HG02623 (cell line): ENCODE results near the gene CIRBP.

Experiments
- ATAC-seq: cut with Tn5 transposase; IDR thresholded peaks from one replicate; pipeline ENCODE4 v1.9.1; 2021; ENCODE audit warnings: moderate library complexity; ENCODE audit not compliant: unreplicated experiment

CIRBP gene

DNA sequence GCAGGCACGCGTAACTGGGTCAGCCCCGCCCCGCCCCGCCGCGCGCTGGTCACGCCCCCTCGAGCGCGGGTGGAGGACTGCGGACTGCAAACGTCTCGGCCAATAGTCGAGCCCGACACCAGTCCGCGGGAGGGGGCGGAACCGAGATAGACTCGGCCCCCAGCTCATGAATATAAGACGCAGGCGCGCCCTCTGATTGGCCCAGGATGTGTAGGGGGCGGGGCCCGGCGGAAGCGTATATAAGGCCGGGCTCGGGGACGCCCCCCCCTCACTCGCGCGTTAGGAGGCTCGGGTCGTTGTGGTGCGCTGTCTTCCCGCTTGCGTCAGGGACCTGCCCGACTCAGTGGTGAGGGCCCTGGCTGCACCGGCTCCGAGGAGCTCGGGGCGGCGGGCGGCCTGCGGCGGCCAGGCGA, at the start of gene CIRBP:
TSS of gene CIRBP (plus strand) at position 268 of the 413 bp plus-strand sequence. CDS start 1,602 bp downstream, outside the sequence.
- peak; percentile 58 for ATAC-seq

GRCh38 chr19:1219786-1220476, 49.2 kb upstream of the CIRBP start:
- ATAC-seq: no peak

GRCh38 chr19:1220477-1220930, 48.6 kb upstream of the CIRBP start:
- ATAC-seq: no peak

DNA sequence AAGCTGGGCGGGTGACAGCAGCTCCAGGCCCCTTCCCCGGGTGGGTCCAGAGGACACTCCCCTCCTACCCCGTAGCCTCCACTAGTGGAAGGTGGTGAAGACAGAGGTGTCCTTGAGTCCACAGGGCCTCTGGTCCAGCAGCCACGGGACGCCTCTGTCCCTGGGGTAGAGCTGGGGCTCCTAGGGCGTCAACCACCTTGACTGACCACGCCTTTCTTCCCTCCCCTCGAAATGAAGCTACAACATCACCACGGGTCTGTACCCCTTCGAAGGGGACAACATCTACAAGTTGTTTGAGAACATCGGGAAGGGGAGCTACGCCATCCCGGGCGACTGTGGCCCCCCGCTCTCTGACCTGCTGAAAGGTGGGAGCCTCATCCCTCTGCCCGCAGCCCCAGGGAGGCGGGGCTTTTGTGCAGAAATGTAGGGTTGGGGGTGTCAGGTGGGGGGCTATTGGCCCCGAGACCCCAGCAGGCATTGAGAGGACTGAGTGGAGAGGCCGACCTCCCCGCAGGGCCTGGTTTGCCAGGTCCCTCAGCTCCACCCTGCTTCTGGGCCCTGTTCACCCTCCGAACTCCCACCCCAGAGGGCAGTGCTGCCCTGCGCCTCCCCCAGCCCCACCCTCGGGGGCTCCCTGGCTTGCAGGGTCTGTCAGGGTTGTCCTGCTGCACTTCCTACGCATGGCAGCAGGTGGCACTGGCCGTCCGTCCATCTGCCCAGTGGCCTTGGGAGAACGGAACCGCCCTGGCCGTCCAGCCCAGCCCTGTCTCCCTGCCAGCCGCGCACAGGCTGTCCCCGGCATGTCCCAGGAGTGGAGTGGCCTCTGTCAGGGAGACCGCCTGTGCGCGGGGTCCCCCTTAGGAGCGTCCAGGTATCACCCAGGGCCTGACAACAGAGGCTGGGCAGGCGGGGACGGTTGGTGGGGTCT, 47.9 kb upstream of the CIRBP start:
- ATAC-seq: no peak

GRCh38 chr19:1221904-1222255, 47.3 kb upstream of the CIRBP start:
- ATAC-seq: no peak

GRCh38 chr19:1222394-1222793, 46.7 kb upstream of the CIRBP start:
- ATAC-seq: no peak

- no peak for ATAC-seq
Observed at GRCh38 chr19:1223018-1223855, 45.9 kb upstream of the CIRBP start.

DNA sequence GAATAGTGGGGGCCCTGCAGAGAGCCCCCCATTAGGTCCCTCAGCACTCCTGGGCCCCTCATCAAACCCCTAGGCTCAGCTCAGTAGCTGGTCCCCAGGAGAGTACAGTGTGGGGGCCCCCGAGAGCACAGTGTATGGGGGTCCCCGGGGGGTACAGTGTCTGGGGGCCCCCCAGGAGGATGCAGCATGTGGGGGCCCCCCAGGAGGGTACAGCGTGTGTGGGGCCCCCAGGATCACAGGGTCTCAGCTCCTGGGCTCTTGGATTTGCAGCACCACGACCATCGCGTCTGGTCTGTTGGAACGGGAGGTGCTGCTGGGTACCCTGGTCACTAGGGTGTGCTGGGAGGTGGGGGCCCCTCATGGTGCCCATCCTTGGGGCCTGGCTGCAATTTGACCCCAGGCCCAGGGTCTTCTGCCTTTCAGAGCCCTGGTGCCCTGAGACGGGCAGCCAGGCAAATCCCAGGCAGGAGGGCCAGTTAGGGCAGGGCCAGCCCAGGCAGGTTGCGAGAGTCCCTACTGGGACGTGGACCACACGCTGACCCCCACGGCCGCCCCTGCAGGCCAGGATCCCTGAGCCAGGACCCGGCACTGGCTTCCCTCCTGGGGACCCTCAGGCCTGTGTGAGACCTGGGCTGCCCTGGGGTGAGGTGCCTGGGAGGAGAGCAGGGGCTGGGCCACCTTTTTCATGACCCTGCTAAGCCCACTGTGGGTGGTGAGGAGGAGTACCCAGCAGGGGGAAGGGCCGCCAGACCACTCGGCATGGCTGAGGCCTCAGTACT, 44.9 kb upstream of the CIRBP start:
- no peak for ATAC-seq

DNA sequence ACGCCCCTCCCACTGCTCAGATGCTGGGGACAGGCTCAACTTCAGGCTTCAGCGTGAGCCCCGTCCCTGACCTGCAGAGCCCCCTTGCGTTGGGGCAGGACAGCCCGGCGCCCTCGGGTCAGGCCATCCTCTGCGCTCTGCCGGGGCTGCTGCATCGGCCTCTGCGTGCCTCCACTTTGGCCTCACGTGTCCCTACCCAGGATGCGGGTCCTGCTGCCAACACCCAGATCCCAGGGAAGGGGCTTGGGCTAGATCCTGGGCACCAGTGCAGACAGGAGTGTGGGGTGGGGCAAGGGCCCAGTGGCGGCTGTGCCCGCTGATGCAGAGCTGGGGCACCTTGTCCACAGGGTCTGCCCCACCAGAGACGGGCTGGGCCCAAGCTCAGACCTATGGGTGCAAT, 44.3 kb upstream of the CIRBP start:
- ATAC-seq: no peak

DNA sequence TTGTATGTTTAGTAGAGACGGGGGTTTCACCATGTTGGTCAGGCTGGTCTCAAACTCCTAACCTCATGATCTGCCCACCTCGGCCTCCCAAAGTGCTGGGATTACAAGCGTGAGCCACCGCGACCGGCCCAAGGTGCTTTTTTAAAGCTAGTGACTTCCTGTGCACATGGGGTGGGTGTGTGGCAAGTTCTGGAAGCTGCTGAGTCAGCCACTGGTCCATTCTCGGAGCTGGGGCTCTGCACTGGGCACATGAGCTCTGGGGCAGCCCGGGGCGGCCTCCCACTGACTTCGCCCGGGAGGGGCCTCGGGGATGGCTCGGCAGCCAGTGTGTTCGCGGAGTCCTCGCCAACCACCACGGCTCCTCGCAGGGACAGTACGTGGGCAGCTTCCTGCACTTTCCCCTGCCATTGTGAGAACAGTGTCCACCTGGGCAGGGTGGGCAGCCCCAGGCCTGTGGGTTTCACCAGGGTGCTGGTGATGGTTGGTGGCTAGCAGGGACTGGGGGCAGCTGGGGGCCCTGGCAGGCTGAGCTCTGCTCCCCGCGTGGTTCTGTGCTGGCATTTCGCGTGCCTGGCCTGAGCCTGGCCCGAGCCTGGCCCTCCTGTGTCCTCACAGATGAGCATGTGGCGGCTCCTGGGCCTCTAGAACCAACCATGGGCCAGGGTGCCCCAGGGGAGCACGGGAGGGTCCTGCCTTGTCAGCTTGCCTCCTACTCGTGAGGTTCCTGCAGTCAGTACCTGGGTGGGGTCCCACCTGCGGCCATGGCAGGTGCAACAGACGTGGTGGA, 43.5 kb upstream of the CIRBP start:
- no peak for ATAC-seq

DNA sequence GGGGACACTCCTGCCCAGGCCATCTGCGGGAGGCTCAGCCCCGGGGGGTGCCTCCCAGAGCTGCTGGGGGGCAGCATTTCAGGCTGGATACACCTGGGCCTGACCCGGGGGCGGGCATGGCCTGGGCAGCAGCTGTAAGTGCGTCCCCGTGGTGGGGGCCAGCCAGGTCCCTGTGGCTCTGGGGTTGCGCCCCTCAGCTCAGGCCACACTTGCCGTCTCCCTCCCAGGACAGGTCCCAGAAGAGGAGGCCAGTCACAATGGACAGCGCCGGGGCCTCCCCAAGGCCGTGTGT, 43.0 kb upstream of the CIRBP start:
- ATAC-seq: no peak

DNA sequence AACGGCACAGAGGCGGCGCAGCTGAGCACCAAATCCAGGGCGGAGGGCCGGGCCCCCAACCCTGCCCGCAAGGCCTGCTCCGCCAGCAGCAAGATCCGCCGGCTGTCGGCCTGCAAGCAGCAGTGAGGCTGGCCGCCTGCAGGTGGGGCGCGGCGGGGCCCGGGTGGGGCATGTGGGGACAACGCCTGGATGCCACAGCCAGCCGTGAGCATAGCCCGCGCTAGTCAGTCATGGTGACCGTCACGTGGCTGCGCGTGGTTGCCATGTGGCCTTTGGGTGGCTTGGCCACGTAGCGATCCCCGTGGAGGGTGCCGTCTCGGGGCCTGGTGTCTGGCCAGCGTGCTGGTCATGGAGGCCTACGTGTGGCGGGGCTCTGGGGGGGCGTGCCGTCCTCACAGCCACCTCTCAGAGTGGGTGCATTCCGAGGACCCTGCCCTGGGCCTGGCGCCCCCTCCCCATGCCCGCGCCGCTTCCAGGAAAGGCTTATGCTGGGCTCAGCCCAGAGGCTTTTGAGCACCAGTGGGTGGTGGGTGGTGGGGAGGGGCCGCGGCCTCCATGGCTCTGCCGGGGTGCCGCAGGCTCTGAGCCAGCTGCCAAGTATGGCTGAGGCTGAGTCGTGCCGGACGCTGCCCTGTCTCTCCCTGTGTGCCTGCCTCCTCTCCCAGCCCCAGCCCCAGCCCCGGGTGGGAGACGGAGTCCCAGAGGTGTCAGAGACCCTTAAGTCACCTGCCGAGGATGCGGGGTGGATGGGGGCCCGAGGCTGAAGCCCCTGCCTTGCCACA, 42.4 kb upstream of the CIRBP start:
- no peak for ATAC-seq

GRCh38 chr19:1227304-1228054, 41.7 kb upstream of the CIRBP start:
- no peak for ATAC-seq

DNA sequence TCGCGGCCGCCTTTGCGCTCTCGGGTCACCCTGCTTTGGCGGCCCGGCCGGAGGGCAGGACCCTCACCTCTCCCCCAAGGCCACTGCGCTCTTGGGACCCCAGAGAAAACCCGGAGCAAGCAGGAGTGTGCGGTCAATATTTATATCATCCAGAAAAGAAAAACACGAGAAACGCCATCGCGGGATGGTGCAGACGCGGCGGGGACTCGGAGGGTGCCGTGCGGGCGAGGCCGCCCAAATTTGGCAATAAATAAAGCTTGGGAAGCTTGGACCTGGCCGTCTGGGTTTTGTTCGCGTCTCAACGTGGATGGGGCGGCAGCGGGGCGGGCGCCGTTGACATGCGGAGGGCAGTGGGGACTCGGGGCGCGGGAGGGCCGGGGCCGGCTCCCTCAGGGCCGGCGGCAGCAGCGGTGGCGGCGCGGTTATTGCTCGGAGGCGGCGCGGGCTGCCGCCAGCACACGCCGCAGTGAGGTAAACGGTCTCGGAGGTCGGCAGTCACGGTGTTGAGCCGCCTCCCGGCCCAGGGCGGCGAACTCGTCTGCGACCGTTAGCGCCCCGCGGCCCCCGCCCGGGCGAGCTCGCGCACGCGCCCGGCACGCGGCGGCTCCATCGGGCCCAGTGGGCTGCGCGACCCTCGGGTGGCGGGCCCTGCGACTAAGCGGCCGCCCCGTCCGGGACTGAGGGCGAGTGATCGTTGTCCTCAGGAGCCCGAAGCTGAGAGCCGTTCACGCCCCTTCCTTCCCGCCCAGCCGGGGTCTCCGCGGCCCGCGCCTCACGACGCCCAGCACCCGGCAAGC, 40.8 kb upstream of the CIRBP start:
- no peak for ATAC-seq

DNA sequence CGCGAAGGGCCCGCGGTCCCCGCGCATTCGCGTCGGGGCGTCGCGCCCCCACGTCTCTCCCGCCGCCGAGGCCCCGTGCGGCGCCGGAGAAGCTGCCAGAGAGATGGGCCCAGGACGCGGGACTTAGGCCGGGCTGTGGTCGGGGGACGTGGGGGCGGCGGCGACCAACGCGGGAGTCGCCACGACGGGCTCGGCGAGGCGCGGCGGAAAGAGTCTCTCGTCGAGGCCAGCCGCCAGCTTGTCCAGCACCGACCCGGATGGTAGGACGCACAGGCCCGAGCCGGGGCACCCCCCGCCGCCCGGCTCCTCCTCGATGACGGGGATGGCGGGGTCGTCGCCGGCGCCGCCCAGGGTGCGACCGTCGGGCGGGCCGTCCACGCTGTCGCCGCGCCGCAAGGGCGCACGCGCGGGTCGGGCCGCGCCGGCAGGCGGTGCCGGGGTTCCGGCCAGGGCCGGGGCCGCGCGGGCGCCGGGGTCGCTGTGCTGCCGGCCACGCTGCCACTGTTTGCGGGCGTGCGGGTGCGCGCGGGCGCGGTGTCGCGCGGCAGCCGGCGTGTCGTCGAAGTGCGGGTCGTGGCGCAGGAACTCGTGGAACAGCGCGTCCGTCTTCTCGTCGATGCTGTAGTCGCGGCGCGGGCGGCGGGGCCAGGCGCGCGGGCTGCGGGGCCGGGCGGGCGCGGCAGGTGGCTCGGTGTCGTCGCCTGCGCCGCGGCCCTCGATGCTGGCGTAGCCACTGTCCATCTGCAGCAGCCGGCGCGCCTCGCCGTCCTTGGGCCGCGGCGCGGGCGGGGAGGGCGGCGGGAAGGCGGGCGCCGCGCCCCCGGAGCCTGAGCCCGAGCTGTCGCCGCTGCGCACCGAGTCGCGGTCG, 39.8 kb upstream of the CIRBP start:
- ATAC-seq: no peak

GRCh38 chr19:1229924-1230782, 39.0 kb upstream of the CIRBP start:
- no peak for ATAC-seq
